Effector memory CD4-positive, alpha-beta T cell (primary cell): Measurements from ENCODE around the gene RHBDF1.
A peak's percentile ranks its signal among the peaks of the same experiment; 100 is the strongest.
"Not testable (repeated sequence)": the region's sequence is repeated elsewhere in the genome, so short reads cannot be mapped to it uniquely, and the experiment has no call there.

ENCODE experiments used
- DNase-seq, 3 donors: peaks; one replicate each; pipeline ENCODE4 v3.0.0-alpha.2; 2020
- H3K27ac ChIP-seq: 2 replicates; pipeline ENCODE4 v1.7.0; 2013; ENCODE audit warnings: mild to moderate bottlenecking, low read length, moderate library complexity; ENCODE audit not compliant: insufficient read depth, poor library complexity, severe bottlenecking
- H3K27me3 ChIP-seq: replicated peaks from 2 replicates; pipeline ENCODE4 v1.7.0; 2013; ENCODE audit warnings: mild to moderate bottlenecking, low read length; ENCODE audit not compliant: insufficient read depth, control insufficient read depth, poor library complexity, severe bottlenecking
- H3K36me3 ChIP-seq: 2 replicates; pipeline ENCODE4 v1.7.0; 2013; ENCODE audit warnings: mild to moderate bottlenecking, low read length, moderate library complexity; ENCODE audit not compliant: control insufficient read depth, insufficient read depth
- H3K4me1 ChIP-seq: 2 replicates; pipeline ENCODE4 v1.7.0; 2013; ENCODE audit warnings: low read length, mild to moderate bottlenecking; ENCODE audit not compliant: control insufficient read depth, insufficient read depth, poor library complexity, severe bottlenecking
- H3K4me3 ChIP-seq: 2 replicates; pipeline ENCODE4 v1.7.0; 2013; ENCODE audit warnings: low read length, low read depth, mild to moderate bottlenecking; ENCODE audit not compliant: insufficient read depth, poor library complexity, severe bottlenecking
- H3K9me3 ChIP-seq: 2 replicates; pipeline ENCODE4 v1.7.0; 2013; ENCODE audit warnings: mild to moderate bottlenecking, low read length, moderate library complexity; ENCODE audit not compliant: control insufficient read depth

Gene RHBDF1

GRCh38 chr16:58491-59439, 13.7 kb downstream of the RHBDF1 start:
- Histone ChIP-seq H3K27me3 (no peaks in the 10 kb centered on the region), H3K4me3 (no peak overlapping the region), H3K9me3 (no peaks in the 10 kb centered on the region), H3K27ac (no peak overlapping the region), H3K4me1 (peaks cover 5% of the 10 kb centered on the region), H3K36me3 (no peaks in the 10 kb centered on the region)
- no peak for DNase-seq

- Histone ChIP-seq H3K27me3 (no peaks in the 10 kb centered on the region), H3K4me3 (no peak overlapping the region), H3K9me3 (no peaks in the 10 kb centered on the region), H3K4me1 (peaks cover 8% of the 10 kb centered on the region), H3K36me3 (no peaks in the 10 kb centered on the region), H3K27ac (no peak overlapping the region)
- DNase-seq, result no peak
These were observed 14.7 kb downstream of the RHBDF1 start for GRCh38 chr16:57711-58110.

- Histone ChIP-seq H3K4me1 (peaks cover 8% of the 10 kb centered on the region), H3K27me3 (no peaks in the 10 kb centered on the region), H3K27ac (no peak overlapping the region), H3K36me3 (peaks cover under 1% of the 10 kb centered on the region), H3K4me3 (no peak overlapping the region), H3K9me3 (no peaks in the 10 kb centered on the region)
- no peak for DNase-seq
These were observed 16.1 kb downstream of the RHBDF1 start for GRCh38 chr16:56231-56927.

GRCh38 chr16:55571-56136, 16.8 kb downstream of the RHBDF1 start:
- Histone ChIP-seq H3K9me3 (no peaks in the 10 kb centered on the region), H3K27ac (no peak overlapping the region), H3K27me3 (no peaks in the 10 kb centered on the region), H3K36me3 (peaks cover 7% of the 10 kb centered on the region), H3K4me1 (peaks cover 8% of the 10 kb centered on the region), H3K4me3 (no peak overlapping the region)
- no peak for DNase-seq

- Histone ChIP-seq H3K4me3 (peak overlapping the region; percentile 65), H3K36me3 (peaks cover 10% of the 10 kb centered on the region), H3K27ac (peak overlapping the region; percentile 52), H3K9me3 (no peaks in the 10 kb centered on the region), H3K27me3 (no peaks in the 10 kb centered on the region), H3K4me1 (peaks cover 8% of the 10 kb centered on the region)
- DNase-seq, result no peak
These were observed 18.2 kb downstream of the RHBDF1 start for GRCh38 chr16:54237-54581.

GRCh38 chr16:53346-54236, 18.8 kb downstream of the RHBDF1 start, which contains the start of the genes POLR3K and SNRNP25:
Gene POLR3K, minus strand, starts transcription at chr16:53608. Its CDS starts 22 bp downstream, at chr16:53586.
Gene SNRNP25, plus strand, starts transcription at chr16:53828. Its CDS starts 189 bp downstream, at chr16:54017.
- Histone ChIP-seq H3K27me3 (no peaks in the 10 kb centered on the region), H3K9me3 (no peaks in the 10 kb centered on the region), H3K4me1 (peaks cover 8% of the 10 kb centered on the region), H3K4me3 (peak within 1 kb of the TSS; percentile 65), H3K36me3 (peaks cover 10% of the 10 kb centered on the region), H3K27ac (peak within 1 kb of the TSS; percentile 61)
- peak; percentile 96 to 98 (median 97) for DNase-seq

GRCh38 chr16:50769-51591, 21.5 kb downstream of the RHBDF1 start:
- no peaks in the 10 kb centered on the region for H3K9me3 ChIP-seq
- H3K4me1 ChIP-seq, result peaks cover 8% of the 10 kb centered on the region
- H3K27ac ChIP-seq, result no peak overlapping the region
- H3K4me3 ChIP-seq, result no peak overlapping the region
- H3K36me3 ChIP-seq, result peaks cover 14% of the 10 kb centered on the region
- DNase-seq, result no peak
- no peaks in the 10 kb centered on the region for H3K27me3 ChIP-seq

- DNase-seq, result no peak
- H3K9me3 ChIP-seq, result no peaks in the 10 kb centered on the region
- no peak overlapping the region for H3K27ac ChIP-seq
- H3K27me3 ChIP-seq, result no peaks in the 10 kb centered on the region
- H3K36me3 ChIP-seq, result peaks cover 26% of the 10 kb centered on the region
- no peaks in the 10 kb centered on the region for H3K4me1 ChIP-seq
- no peak overlapping the region for H3K4me3 ChIP-seq
These were observed 25.2 kb downstream of the RHBDF1 start for GRCh38 chr16:47234-47633.

- H3K9me3 ChIP-seq, H3K27me3 ChIP-seq, H3K4me1 ChIP-seq, DNase-seq, H3K4me3 ChIP-seq, H3K27ac ChIP-seq: not testable (repeated sequence)
- peaks cover 26% of the 10 kb centered on the region for H3K36me3 ChIP-seq
These were observed 25.9 kb downstream of the RHBDF1 start for GRCh38 chr16:46510-46909.
